Measurements from ENCODE around the gene GLIS1.

Gene GLIS1

GRCh38 chr1:53735681-53736080, 3.3 kb downstream of the GLIS1 start:
- no peak for DNase-seq

GRCh38 chr1:53735261-53735660, 3.7 kb downstream of the GLIS1 start:
- no peak for DNase-seq

GRCh38 chr1:53734650-53735211, 4.2 kb downstream of the GLIS1 start:
- no peak for DNase-seq

- no peak for DNase-seq
Observed at GRCh38 chr1:53733975-53734649, 4.9 kb downstream of the GLIS1 start.

GRCh38 chr1:53733447-53733931, 5.5 kb downstream of the GLIS1 start:
- no peak for DNase-seq

GRCh38 chr1:53732912-53733317, 6.0 kb downstream of the GLIS1 start:
- no peak for DNase-seq

- DNase-seq, result no peak
Observed at GRCh38 chr1:53732409-53732808, 6.6 kb downstream of the GLIS1 start.

- DNase-seq, result no peak
Observed at GRCh38 chr1:53731779-53732305, 7.1 kb downstream of the GLIS1 start.

GRCh38 chr1:53731043-53731600, 7.8 kb downstream of the GLIS1 start:
- no peak for DNase-seq

- DNase-seq, result no peak
Observed at GRCh38 chr1:53730224-53730865, 8.6 kb downstream of the GLIS1 start.

- no peak for DNase-seq
Observed at GRCh38 chr1:53729456-53730223, 9.3 kb downstream of the GLIS1 start.

GRCh38 chr1:53728702-53729455, 10.1 kb downstream of the GLIS1 start:
- DNase-seq, result no peak

GRCh38 chr1:53728196-53728595, 10.8 kb downstream of the GLIS1 start:
- DNase-seq, result no peak

- DNase-seq, result no peak
Observed at GRCh38 chr1:53727461-53728092, 11.4 kb downstream of the GLIS1 start.

GRCh38 chr1:53726009-53726600, 12.9 kb downstream of the GLIS1 start:
- no peak for DNase-seq

- no peak for DNase-seq
Observed at GRCh38 chr1:53725238-53725689, 13.7 kb downstream of the GLIS1 start.

- no peak for DNase-seq
Observed at GRCh38 chr1:53722025-53722424, 16.9 kb downstream of the GLIS1 start.

- DNase-seq, result no peak
Observed at GRCh38 chr1:53721088-53721487, 17.9 kb downstream of the GLIS1 start.

- DNase-seq, result no peak
Observed at GRCh38 chr1:53719469-53719868, 19.5 kb downstream of the GLIS1 start.

- no peak for DNase-seq
Observed at GRCh38 chr1:53718443-53718842, 20.5 kb downstream of the GLIS1 start.

Measured in activated CD8-positive, alpha-beta memory T cell treated with anti-CD3 and anti-CD28 coated beads for 24 hours (primary cell).